GM19043 (cell line): ENCODE results near the gene CORO7.

Experiments
- ATAC-seq: cut with Tn5 transposase; IDR thresholded peaks from one replicate; pipeline ENCODE4 v1.9.1; 2021; ENCODE audit warnings: low read depth; ENCODE audit not compliant: unreplicated experiment

The CORO7 gene

DNA sequence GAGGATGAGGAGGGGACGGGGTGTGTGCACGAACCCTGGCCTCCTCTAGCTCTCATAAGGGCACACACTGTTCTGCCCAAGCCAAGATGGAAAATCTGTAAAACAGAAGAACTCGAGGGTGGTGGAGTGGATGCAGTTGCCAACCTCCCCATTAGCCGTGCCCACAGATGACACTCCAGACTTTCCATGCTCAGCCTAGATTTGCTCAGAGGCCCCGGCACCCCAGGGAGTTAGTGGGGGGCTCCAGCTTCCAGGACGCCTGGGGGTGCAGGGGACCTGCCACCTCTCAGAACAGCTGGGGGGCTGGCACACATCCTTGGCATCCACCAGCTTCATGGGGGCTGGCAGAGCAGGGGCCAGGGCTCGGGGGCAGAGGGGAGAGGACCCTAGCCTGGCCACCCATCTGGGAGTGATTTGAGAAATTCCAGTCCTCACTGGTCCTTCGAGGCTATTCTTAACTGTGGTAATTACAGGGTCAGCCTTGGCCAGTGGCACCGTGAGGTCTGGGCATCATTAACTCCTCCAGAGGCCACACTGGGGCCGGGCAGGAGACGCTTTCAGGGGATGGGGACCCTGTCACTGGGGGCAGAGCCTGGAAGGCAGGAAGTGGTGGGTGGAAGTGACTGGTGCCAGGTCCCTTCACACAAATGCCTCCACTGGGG lies 30.5 kb downstream of the CORO7 start:
- no peak for ATAC-seq

DNA sequence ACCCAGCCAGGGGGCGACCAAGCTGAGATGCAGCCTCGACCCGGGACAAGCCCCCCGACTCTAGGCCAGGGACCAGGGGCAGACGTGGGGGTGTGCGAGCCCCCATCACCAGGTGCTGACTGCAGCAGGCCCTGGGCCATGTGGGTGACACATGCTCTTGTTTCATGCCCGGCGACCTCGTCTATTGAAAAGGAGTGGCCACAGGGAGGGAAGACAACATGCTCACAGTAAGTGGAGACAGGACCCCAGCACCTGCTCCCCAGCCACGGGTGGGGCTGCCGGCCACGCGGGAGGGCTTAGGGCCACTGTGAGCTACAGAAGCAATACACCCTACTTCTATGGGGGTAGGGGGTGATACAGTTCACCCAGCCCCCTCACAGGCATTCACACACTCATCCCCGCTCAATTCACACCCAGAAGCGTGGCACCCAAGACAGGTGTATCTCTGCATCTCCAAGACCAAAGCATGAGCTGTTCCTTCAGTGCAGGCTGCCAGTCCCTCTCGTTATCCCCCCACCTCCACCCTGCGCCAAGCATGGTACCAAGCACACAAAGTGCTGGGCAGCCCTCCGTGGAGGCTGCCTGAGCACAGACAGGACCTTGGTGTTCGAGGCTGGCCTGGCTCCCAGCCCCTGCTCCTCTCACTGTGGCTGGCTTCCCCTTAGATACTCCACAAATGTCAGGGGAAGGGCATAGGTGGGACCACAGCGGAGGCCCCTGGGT lies 31.2 kb downstream of the CORO7 start:
- no peak for ATAC-seq

DNA sequence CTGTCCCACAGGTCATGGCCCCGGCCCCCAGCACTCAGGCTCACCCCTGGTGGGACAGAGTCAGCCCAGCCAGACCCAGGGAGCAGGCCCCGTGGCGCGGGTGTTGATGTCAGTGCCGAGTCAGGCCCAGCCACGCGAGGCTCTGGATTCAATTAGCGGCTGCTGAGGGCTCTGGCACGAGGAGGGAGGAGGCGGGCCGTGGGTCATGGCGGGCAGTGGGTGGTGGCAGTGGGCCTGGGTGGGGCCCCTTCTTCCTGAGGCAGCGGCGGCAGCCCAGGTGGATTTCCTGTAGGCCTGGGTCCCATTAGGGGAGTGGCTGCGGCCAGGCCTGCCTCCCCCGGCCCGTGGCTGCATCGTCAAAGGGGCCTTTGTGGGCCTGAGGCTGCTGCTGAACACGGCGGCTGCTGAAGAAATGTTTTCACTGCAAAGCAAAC lies 31.9 kb downstream of the CORO7 start:
- no peak for ATAC-seq

DNA sequence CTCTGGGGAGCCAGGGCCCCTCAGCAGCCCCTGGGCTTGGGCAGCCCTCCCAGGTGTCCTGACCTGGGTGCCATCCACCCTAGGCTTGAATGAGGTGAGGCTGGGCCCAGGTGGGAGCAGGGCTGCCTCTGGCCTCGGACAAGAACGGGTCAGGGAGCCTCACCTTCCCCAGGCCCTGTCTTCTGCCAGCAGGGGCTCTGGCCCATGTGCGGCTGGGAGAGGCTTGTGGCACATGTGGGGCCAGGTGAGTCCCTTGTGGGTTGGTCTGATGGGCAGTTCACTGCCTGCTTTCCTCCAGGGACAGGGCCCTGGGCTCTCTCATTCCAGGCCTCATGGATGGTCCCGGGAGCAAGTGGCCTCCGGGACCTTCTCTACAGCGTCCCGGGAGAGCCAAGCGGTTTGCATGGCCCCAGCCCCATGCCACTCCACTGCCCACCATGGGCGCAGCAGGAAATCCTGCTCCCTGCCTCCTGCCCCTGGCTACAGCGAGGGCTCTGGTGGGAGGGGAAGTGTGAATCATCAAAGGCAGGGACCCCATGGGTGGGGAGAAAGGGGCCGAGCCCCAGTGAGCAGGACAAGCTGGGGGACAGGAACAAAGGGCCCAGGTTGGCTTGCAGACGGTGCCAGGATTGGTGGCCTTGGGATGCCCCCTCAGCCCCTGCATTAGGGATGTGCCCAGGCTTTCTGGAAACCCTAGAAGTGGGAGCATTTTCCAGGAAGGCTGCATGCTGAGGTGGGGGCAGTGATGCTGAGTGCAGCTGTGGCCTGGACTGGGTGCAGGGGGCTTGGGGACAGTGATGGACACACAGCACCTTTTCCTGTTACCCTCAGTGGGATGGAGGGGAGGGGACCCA lies 32.6 kb downstream of the CORO7 start:
- ATAC-seq = no peak

DNA sequence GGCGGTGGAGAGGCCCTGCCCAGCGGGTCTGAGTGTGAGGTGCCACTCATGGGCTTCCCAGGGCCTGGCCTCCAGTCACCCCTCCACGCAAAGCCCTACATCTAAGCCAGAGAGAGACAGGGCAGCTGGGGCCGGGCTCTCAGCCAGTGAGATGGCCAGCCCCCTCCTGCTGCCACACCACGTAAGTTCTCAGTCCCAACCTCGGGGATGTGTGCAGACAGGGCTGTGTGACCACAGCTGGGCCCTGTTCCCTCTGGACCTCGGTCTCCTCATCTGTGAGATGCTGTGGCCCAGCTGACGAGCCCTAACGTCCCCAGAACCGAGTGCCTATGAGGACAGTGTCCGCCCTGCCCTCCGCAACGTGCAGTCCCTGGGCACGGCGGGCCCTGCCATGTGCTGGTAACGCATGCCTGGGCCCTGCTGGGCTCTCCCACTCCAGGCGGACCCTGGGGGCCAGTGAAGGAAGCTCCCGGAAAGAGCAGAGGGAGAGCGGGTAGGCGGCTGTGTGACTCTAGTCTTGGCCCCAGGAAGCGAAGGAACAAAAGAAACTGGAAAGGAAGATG lies 33.5 kb downstream of the CORO7 start:
- no peak for ATAC-seq

DNA sequence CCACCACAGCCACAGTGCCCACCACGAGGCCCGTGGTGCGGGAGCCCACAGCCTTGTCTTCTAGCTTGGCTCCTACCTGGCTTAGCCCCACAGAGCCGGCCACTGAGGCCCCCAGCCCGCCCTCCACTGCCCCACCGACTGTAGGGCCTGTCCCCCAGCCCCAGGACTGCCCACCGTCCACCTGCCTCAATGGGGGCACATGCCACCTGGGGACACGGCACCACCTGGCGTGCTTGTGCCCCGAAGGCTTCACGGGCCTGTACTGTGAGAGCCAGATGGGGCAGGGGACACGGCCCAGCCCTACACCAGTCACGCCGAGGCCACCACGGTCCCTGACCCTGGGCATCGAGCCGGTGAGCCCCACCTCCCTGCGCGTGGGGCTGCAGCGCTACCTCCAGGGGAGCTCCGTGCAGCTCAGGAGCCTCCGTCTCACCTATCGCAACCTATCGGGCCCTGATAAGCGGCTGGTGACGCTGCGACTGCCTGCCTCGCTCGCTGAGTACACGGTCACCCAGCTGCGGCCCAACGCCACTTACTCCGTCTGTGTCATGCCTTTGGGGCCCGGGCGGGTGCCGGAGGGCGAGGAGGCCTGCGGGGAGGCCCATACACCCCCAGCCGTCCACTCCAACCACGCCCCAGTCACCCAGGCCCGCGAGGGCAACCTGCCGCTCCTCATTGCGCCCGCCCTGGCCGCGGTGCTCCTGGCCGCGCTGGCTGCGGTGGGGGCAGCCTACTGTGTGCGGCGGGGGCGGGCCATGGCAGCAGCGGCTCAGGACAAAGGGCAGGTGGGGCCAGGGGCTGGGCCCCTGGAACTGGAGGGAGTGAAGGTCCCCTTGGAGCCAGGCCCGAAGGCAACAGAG lies 34.2 kb downstream of the CORO7 start:
- no peak for ATAC-seq

DNA sequence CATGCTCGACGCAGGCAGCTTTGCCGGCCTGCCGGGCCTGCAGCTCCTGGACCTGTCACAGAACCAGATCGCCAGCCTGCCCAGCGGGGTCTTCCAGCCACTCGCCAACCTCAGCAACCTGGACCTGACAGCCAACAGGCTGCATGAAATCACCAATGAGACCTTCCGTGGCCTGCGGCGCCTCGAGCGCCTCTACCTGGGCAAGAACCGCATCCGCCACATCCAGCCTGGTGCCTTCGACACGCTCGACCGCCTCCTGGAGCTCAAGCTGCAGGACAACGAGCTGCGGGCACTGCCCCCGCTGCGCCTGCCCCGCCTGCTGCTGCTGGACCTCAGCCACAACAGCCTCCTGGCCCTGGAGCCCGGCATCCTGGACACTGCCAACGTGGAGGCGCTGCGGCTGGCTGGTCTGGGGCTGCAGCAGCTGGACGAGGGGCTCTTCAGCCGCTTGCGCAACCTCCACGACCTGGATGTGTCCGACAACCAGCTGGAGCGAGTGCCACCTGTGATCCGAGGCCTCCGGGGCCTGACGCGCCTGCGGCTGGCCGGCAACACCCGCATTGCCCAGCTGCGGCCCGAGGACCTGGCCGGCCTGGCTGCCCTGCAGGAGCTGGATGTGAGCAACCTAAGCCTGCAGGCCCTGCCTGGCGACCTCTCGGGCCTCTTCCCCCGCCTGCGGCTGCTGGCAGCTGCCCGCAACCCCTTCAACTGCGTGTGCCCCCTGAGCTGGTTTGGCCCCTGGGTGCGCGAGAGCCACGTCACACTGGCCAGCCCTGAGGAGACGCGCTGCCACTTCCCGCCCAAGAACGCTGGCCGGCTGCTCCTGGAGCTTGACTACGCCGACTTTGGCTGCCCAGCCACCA lies 35.1 kb downstream of the CORO7 start:
- ATAC-seq = no peak

DNA sequence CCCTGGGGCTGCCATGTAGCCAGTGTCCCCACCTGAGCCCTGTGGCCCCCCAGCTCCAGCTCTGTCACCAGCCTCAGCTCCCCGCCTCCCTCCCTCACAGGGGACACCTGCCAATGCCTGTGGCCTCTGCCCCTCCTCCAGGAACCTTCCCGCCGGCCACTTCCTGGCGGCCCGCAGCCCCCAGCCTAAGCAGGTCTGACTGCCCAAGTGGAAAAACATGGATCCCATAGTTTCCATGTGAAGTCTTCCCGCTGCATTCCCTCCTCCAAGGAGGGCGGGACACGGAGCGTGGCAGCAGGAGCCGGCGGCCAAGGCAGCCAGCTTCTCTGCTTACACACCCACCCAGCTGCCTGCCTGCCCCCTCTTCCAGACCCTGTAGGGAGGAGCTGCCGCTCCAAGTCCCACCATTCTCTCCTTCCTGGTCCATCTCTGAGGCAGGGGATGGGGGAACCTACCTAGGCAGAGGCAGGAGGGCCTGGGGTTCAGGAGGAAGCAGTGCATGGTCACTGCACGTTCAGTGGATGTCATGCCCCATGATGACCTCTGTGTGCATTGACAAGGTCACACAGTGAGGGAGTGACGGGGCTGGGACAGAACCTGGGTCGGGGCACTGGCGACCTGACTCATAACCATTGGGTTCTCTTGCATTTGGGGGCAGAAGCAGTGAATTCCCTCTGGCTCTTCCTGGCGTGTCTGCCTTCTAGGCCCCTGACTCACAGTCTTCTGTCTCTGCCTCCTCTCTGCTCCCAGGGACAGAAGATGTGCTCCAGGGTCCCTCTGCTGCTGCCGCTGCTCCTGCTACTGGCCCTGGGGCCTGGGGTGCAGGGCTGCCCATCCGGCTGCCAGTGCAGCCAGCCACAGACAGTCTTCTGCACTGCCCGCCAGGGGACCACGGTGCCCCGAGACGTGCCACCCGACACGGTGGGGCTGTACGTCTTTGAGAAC lies 36.0 kb downstream of the CORO7 start:
- ATAC-seq = no peak

DNA sequence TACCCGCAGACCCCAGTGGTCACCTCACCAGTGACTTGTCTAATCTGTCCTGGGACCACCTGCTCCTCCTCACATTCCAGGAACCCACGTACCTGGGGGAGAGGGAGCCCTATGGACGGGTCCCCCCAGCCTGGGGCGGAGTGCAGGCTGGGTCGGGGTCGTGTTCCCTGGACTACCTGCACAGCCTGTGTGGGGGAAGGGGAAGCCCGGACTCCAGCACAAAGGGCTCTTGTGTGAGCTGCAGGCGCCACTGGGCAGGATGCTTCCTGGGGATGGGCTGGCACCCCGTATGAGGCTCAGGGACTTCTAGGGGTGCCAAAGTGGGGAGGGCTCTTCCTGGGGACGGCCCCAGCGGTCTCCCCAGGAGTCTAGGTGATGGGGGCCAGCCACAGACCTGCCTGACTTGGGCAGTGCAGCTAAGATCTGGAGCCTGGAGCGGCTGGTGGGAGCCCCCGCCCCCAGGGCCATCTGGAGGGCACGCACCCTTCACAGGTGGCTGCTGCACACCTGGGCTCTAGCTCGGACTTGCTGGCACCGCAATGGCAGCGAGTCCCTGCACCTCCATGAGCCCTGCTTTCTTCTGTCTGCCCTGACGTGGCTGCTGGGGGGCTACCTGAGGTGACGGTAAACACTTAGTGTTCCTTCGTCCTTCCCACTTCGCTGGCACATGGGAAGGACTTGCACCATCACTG lies 37.3 kb downstream of the CORO7 start:
- no peak for ATAC-seq

DNA sequence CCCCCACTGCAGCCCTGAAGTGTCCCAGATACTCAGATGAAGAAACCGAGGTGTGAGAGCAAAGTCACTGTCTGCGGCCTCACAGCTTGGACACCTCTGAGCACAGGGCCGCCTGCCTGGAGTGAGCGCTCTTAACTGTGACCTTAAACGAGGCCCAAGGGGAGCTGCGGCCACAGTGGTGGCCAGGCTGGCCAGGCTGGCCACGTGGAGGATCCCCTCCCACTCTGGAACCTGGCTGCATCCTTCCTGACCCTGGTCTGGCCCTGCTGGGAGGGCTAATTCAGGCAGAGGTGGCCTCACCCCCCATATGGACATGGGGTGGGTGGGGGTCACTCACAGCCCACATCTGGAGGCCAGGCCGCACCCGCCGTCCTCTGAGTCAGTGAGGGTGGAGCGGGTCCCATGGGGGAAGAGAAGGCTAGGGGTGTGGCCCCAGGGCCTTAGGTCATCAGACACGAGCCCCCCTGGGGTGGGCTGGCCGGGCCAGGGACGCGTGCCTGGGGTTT lies 38.2 kb downstream of the CORO7 start:
- ATAC-seq = no peak

DNA sequence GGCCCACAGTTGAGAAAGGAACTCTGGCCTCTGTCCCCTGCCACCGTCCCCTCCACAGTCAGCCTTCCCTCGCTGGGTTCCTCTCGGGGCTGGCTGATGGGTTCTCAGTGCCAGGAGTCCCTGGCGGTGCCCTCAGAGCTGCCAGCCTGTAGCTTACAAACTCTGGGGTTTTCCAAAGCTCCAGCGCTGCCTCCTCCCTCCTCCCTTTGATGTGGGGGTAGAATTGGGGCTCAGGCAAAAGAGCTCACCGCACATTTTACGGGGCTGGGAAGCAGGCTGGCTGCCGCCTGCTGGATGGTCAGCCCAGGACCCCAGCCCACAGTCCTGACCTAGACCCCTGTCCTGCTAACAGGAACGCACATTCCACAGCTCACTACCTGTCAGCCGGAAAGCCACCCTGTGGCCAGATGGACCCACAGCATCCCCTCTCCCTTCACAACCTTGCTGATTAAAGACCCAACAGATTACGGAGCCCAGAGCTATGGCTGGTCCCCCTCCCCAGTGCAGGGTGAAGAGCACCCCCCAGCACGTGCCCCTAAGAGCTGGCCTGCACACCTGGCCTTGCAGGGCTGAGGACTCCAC lies 38.7 kb downstream of the CORO7 start:
- ATAC-seq = no peak

DNA sequence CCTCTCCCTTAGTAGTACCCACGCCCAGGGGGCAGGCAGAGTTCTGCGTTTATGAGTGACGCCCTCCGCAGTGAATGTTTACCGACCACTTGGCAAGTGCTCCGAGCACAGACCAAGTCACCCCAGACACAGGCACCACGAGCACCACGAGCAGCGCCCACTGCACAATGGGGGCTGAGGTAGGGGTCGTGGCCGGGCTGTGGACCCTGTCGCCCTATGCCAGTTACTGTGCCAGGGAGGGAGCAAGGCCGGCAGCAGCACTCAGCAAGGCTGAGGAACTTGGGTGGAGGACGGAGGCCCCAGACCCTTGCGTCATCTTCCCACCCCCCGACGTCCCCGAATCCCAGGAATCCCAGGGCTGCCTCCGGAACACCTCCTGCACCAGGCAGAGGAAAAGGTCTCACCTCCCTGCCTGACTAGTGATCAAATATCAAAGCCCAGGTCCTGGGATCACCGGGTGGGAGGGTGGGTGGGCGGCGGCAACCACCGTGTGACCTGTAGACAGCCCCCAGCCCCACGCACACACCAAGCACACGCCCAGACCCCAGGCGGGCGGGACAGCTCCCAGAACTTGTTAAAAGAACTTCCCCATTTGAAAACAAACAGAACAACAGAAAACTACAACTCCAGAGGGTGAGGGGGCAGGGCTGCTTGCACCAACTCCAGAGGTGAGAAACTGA lies 39.4 kb downstream of the CORO7 start:
- no peak for ATAC-seq

DNA sequence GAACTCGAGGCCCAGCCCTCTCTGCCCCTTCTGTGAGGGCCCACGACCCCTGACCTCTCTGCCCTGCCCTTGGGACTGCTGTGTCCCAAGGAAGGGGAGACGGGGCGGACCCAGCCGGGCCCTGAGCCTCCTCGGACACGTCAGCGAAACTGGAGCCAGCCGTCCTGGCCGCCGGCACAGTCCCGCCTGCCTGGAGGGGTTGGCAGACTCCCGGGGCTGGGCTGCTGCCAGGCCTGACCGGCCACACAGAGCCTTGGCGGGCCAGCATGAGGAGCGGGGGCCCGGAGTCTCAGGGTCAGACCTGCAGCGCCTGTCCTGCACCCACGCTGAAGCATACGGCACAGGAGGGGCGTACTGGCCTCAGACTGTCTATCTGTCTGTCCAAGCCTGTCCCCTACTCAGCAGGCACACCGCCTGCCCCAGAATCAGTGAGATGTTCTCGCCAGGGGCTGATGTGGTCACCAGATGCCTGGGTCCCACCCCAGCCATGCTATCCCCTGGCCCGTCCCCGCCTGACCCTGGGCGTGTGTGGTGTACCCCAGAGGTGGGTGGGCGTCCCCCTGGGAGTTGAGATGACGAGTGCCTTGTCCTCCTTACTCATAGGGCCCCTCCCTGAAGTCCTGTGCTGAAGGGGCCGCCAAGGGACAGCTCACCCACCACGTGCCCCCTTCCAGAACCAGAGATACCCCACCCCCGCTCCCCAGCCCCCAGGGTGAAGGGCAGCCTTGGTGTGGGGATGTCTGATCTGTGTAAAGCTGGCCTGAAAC lies 40.1 kb downstream of the CORO7 start:
- no peak for ATAC-seq

DNA sequence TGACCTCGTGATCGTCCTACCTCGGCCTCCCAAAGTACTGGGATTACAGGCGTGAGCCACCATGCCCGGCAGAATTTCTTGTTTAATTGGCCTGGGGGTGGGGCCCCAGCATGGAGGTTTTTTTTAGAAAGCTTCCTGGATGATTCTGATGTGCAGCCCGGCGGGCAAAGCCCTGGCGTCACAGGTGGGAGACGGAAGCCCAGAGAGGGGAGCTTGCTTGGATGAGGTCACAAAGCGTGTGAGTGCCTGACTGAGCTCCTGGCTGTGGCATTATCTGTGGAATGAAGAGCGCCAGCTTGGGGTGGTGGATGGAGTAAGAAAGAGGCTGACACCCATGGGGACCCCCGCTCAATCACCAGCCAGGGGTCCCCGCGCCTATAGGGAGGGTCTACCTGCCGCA lies 40.7 kb downstream of the CORO7 start:
- no peak for ATAC-seq

DNA sequence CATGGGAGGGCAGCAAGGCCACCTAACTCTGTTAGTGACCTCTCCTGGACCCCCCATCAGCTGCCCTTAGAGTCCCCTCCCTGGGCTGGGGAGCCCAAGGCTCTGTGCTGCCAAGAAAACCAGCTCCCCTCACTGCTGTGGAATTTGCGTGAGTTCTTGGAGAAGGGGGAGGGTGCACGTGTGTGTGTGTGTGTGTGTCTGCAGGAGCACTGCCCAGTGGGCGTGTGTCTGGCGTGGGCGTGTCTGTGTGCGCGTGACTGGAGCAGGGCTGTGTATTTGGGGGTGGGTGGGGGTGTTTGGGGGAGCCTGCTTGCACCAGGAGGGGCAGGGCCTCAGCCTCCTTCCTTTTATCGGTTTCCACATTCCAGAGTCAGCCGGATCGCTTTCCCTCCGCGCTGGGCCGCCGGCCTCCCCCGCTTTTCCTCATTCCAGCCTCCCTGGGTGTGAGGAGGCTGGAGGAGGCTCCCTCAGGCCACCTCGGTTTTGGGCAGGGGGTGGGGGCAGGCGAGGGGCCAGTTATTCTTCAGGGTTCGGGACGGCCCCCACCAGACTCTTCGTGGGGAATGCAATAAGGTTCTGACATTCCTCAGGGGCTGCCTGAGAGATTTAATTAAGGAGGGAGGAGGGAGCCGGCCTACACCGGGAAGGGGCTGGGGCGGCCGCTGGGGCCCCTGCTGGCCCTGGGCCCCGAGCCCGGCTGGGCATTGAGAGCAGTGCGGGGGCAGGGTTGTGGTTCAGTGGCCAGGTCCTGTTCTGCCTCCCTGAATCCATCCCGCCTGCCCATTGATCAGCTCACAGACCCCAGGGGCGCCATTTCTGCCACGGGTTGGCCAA lies 42.3 kb downstream of the CORO7 start:
- ATAC-seq = no peak
